ENCODE results near the gene LRP10.

GRCh38 chr14:22929961-22930364 lies 58.4 kb downstream of the LRP10 start:
- TF ChIP-seq CTCF (IDR thresholded peaks at IDR 0.05) = no peak
- TF ChIP-seq POLR2A (IDR thresholded peaks at IDR 0.05) = no peak
- no peak for TF ChIP-seq EP300 (IDR thresholded peaks at IDR 0.05)
- no peak for TF ChIP-seq POLR2AphosphoS5 (IDR thresholded peaks at IDR 0.05)
